ENCODE measurements around the gene ZNRF2.

- TF ChIP-seq CTCF (IDR thresholded peaks at IDR 0.05) (no peak), EP300 (IDR thresholded peaks at IDR 0.05) (no peak), POLR2A (IDR thresholded peaks at IDR 0.05) (no peak)
Observed at GRCh38 chr7:30380294-30380693, 95.9 kb downstream of the ZNRF2 start.
